ENCODE results near the gene TMEM131L. TPM values are rescaled to one million over a fixed set of nuclear protein-coding genes. Genes with fewer than 3 reads are reported as not detected.

TMEM131L gene
- total and polyA plus RNA-seq, 2 donors (not counting 3 experiments of a cell fraction or from before 2014, with no cell fraction given) = 7.7 to 21.2 TPM

DNA sequence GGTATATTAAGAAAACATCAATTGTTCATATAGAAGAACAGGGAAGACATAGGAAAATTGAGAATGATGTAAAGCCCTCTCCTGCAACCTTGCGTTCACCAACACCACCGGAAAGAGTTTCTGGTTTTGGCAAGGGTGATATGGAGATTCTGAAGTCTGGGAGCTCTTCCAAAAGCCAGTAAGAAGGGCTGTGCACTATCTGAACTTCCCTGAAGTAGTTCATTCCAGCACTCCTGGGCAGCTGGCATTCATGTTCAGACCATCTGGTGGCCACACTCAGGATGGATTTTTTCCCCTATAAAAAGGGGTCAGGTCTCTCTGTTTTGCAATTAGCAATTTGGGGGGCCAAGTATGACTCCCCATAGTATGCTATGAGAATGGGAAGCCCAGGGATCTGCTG lies 202.5 kb downstream of the TMEM131L start:
- H3K27me3 ChIP-seq (ENCODE audit: control insufficient read depth in 2 of 2, insufficient read depth in 2 of 2, low read length in 2 of 2) = peaks cover 0 to 4% of the 10 kb centered on the region in 2 experiments
- H3K4me2 ChIP-seq (ENCODE audit: insufficient read depth, low read length) = no peak overlapping the region
- no peaks in the 10 kb centered on the region for H3K4me1 ChIP-seq (ENCODE audit: control insufficient read depth, extremely low read depth, insufficient read depth, low read length)
- no peaks in the 10 kb centered on the region for H4K20me1 ChIP-seq (replicated peaks; ENCODE audit: control insufficient read depth, extremely low read depth, insufficient read depth, low read length)
- DNase-seq (ENCODE audit: low read depth, low spot score) (no peak), FAIRE-seq (no peak)
- no peaks in the 10 kb centered on the region for H3K36me3 ChIP-seq (ENCODE audit: control insufficient read depth in 2 of 2, extremely low read depth in 1 of 2, insufficient read depth in 2 of 2, low read length in 2 of 2)
- H3K79me2 ChIP-seq (ENCODE audit: control insufficient read depth, insufficient read depth, low read length) = no peaks in the 10 kb centered on the region
- dilution Hi-C loops (cut with MboI; ENCODE audit: extremely low pct_ligation_motif_present, low sequenced_read_pairs) (no loop called here), intact Hi-C loops (cut with micrococcal nuclease) (no loop called here)
- ChIA-PET CTCF (interaction anchor here (1.0 kb wide), 1 partner anchor 1168 kb away, joined by 5 read pairs; no protein-coding TSS in a partner anchor), POLR2A (no interaction called here)
- no peaks in the 10 kb centered on the region for H3K9me3 ChIP-seq (replicated peaks; ENCODE audit: control insufficient read depth, insufficient read depth, low read length)
- no peak overlapping the region for H3K4me3 ChIP-seq (replicated peaks in 1 of 3; ENCODE audit: insufficient read depth in 1 of 3, low read depth in 1 of 3, low read length in 3 of 3)
- no peak overlapping the region for H3K9ac ChIP-seq (replicated peaks; ENCODE audit: extremely low read depth, insufficient read depth, low read length)
- H2AFZ ChIP-seq (ENCODE audit: low read depth, low read length) = no peak overlapping the region
- no TSS peak for BruUV-seq (replicated peaks)
- H3K9me1 ChIP-seq (replicated peaks; ENCODE audit: control insufficient read depth, extremely low read depth, insufficient read depth, low read length) = no peaks in the 10 kb centered on the region
- no peak for TF ChIP-seq FOS (IDR thresholded peaks at IDR 0.05; ENCODE audit: borderline replicate concordance, insufficient read depth, low read length)
- no peak overlapping the region for H3K27ac ChIP-seq (ENCODE audit: insufficient read depth, low read depth, low read length)

DNA sequence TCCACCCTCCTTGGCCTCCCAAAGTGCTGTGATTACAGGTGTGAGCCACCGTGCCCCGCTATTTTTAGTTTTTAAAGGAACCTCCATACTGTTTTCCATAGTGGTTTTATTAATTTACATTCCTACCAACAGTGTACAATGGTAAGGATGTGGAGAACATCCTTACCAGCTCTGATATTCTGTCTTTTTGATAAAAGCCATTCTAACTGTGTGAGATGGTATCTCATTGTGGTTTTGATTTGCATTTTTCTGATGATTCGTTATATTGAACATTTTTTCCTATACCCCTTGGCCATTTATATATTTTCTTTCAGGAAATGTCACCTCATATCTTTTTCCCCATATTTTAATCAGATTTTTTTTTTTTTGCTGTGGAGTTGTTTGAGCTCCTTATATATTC lies 203.7 kb downstream of the TMEM131L start:
- CTCF ChIA-PET = no interaction called here
- Histone ChIP-seq H3K9ac (replicated peaks; ENCODE audit: extremely low read depth, insufficient read depth, low read length) (no peak overlapping the region), H3K27me3 (ENCODE audit: control insufficient read depth in 2 of 2, insufficient read depth in 2 of 2, low read length in 2 of 2) (peaks cover 0 to 4% of the 10 kb centered on the region in 2 experiments), H3K4me2 (ENCODE audit: insufficient read depth, low read length) (no peak overlapping the region), H3K4me3 (replicated peaks in 1 of 3; ENCODE audit: insufficient read depth in 1 of 3, low read depth in 1 of 3, low read length in 3 of 3) (no peak overlapping the region), H3K79me2 (ENCODE audit: control insufficient read depth, insufficient read depth, low read length) (no peaks in the 10 kb centered on the region), H3K9me3 (replicated peaks; ENCODE audit: control insufficient read depth, insufficient read depth, low read length) (no peaks in the 10 kb centered on the region), H3K4me1 (ENCODE audit: control insufficient read depth, extremely low read depth, insufficient read depth, low read length) (no peaks in the 10 kb centered on the region), H3K9me1 (replicated peaks; ENCODE audit: control insufficient read depth, extremely low read depth, insufficient read depth, low read length) (no peaks in the 10 kb centered on the region), H2AFZ (ENCODE audit: low read depth, low read length) (no peak overlapping the region), H3K36me3 (ENCODE audit: control insufficient read depth in 2 of 2, extremely low read depth in 1 of 2, insufficient read depth in 2 of 2, low read length in 2 of 2) (no peaks in the 10 kb centered on the region), H4K20me1 (replicated peaks; ENCODE audit: control insufficient read depth, extremely low read depth, insufficient read depth, low read length) (no peaks in the 10 kb centered on the region), H3K27ac (ENCODE audit: insufficient read depth, low read depth, low read length) (no peak overlapping the region)
- dilution Hi-C loops (cut with MboI; ENCODE audit: extremely low pct_ligation_motif_present, low sequenced_read_pairs) = no loop called here
- DNase-seq (ENCODE audit: low read depth, low spot score) = no peak
- FAIRE-seq = no peak
- TF ChIP-seq FOS (IDR thresholded peaks at IDR 0.05; ENCODE audit: borderline replicate concordance, insufficient read depth, low read length) (no peak), JUN (IDR thresholded peaks at IDR 0.05; ENCODE audit: borderline replicate concordance, insufficient read depth, insufficient read length, low read depth) (no peak), POLR2A (IDR thresholded peaks at IDR 0.05; ENCODE audit: low read depth, low read length) (no peak), EZH2 (IDR thresholded peaks at IDR 0.05; ENCODE audit: borderline replicate concordance, low read depth, low read length, severe bottlenecking) (no peak), CTCF (IDR thresholded peaks at IDR 0.05; ENCODE audit: extremely low read depth in 1 of 2, insufficient read depth in 1 of 2, low read depth in 1 of 2, low read length in 2 of 2) (no peak), MYC (IDR thresholded peaks at IDR 0.05; ENCODE audit: low read depth, low read length) (no peak), POLR2AphosphoS5 (IDR thresholded peaks at IDR 0.05; ENCODE audit: insufficient read depth, low read depth, low read length) (no peak), GATA2 (IDR thresholded peaks at IDR 0.05; ENCODE audit: insufficient read depth, insufficient read length, low read depth, low read length) (no peak)
- TF ChIP-seq, protein P1, sequence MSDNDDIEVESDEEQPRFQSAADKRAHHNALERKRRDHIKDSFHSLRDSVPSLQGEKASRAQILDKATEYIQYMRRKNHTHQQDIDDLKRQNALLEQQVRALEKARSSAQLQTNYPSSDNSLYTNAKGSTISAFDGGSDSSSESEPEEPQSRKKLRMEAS (IDR thresholded peaks at IDR 0.05; ENCODE audit: insufficient read depth, insufficient read length) = no peak
- intact Hi-C loops (cut with micrococcal nuclease) = no loop called here
- no TSS peak for BruUV-seq (replicated peaks)
- POLR2A ChIA-PET = no interaction called here

Measured in endothelial cell of umbilical vein (primary cell).